ENCODE measurements around the gene CPSF2. TPM values are rescaled to one million over a fixed set of nuclear protein-coding genes. Genes with fewer than 3 reads are reported as not detected.

The CPSF2 gene
- total RNA-seq, result 23.5 and 32.9 TPM in 2 replicates

DNA sequence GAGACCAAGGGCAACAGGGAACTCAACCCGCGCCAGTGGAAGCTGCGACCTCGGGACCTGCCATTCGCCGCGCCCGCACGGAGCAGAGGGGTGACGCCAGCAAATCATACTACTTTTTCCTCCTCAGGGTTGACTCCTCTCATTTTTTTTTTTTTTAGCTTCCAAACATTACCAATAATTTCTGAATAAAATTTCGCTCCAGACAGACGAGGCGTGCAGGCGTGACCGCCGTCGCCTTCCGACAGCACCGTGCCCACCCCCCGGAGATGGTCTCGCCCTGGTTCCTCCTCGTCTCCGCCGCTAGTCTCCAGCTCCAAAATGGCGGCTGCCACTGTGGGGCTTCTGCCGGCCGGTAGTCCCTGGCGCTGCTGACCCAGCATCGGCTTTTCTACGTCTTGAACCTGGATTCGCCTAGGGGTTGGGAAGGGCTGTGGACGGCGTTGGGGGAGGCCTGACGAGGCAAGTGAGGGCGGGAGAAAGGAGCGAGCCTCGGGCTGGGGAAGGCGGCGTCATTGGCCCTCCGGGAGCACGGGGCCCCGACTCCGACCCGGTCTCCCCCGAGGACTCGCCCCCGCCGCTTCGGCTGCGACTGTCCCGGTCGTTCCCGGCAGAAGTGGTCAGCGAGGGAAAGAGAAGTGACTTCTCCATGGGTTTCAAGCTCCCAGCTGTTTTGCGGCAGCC lies at the start of gene CPSF2, which contains the start of gene NDUFB1:
Gene CPSF2 (plus strand): TSS at position 300 of the 681 bp plus-strand sequence. CDS start 9,016 bp downstream, outside the sequence.
Gene NDUFB1 (minus strand): TSS at position 37 of the 681 bp plus-strand sequence. CDS start 4,069 bp downstream, outside the sequence.

DNA sequence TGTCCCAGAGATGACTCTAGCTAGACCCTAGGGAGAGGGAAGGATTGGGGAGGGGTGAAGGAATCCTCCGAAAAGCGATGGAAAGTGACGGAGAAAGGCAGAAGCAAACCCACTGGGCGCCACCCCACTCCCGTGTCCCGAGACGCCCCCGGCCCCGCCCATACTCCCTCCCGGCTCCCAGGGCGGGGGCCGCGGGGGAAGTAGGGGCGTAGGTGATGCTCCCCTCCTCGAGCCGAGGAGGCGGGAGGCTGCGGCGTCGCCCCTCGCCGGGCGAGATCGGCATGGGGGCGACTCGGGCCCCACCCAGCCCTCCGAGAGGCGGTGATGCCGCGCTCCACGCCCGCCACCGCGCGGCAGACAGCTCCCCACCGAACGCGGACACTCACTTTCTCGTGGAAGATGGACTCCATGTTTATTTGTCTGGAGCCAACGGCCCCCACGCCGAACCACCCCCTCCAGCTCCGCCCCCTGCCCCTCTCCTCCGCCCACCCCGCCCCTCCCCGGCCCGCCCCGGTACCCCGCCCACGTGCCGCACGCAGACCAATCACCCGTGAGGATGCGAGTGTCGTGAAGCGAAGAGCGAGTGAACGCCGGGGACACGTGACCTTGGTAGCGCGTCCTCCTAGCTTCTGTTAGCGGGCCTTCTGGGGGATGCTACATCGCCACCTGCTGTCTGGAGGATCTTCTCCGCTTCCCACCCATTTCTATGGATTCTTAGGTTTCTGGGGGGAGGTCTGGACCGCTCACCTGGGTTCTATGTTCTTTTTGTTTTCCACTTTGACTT lies 15.4 kb upstream of the CPSF2 start, which contains the start of gene ATXN3:
Gene ATXN3 (minus strand): TSS at position 440 of the 784 bp plus-strand sequence. CDS start 30 bp downstream, at position 410.

Other genes with a start within 250 kb of the CPSF2 start
- gene FBLN5, start 174.3 kb upstream of the CPSF2 start, total RNA-seq, result 58.3 and 74.8 TPM in 2 replicates
- gene TRIP11, start 81.9 kb upstream of the CPSF2 start, total RNA-seq, result 28.5 and 35.9 TPM in 2 replicates
- gene ATXN3, start 15.4 kb upstream of the CPSF2 start, total RNA-seq, result 20.2 and 42.9 TPM in 2 replicates
- 298 and 332 TPM in 2 replicates for gene NDUFB1, start 263 bp upstream of the CPSF2 start, total RNA-seq
- not detected in 2 replicates for gene SLC24A4, start 201.2 kb downstream of the CPSF2 start, total RNA-seq

Data from cardiac atrium fibroblast (primary cell).